Measurements from ENCODE around the gene SLC23A3. TPM values are rescaled to one million over a fixed set of nuclear protein-coding genes. Genes with fewer than 3 reads are reported as not detected.

SLC23A3 gene
- total RNA-seq, 1 donor from 2014 or later: 1.4 TPM

DNA sequence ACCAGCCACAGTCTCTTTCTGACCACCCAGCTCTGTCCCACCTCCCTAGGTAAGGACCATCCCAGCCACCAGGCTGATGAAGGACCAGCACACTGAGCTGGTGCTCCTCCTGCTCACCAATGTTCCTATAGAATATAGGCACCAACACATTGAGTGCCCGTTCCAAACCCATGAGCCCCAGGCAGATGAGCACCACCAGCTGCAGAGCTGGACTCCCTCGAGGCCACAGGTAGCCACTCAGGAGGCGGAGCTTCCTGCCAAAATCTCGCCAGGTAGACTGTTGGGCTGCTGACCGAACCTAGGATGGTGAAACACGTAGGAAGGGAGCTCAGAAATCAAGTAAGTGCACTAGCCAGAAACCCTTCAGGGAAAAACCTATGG, 46.7 kb upstream of the SLC23A3 start:
- H3K4me3 Mint-ChIP-seq: peak overlapping the region; percentile 75
- H3K9ac ChIP-seq: no peak overlapping the region
- H3K9me3 Mint-ChIP-seq: no peaks in the 10 kb centered on the region
- H3K36me3 Mint-ChIP-seq: peaks cover 20% of the 10 kb centered on the region
- H3K4me1 ChIP-seq: peaks cover 4% of the 10 kb centered on the region
- H2AFZ ChIP-seq (replicated peaks): no peak overlapping the region
- TF ChIP-seq EZH2 (IDR thresholded peaks at IDR 0.05): no peak
- TF ChIP-seq, protein P1, sequence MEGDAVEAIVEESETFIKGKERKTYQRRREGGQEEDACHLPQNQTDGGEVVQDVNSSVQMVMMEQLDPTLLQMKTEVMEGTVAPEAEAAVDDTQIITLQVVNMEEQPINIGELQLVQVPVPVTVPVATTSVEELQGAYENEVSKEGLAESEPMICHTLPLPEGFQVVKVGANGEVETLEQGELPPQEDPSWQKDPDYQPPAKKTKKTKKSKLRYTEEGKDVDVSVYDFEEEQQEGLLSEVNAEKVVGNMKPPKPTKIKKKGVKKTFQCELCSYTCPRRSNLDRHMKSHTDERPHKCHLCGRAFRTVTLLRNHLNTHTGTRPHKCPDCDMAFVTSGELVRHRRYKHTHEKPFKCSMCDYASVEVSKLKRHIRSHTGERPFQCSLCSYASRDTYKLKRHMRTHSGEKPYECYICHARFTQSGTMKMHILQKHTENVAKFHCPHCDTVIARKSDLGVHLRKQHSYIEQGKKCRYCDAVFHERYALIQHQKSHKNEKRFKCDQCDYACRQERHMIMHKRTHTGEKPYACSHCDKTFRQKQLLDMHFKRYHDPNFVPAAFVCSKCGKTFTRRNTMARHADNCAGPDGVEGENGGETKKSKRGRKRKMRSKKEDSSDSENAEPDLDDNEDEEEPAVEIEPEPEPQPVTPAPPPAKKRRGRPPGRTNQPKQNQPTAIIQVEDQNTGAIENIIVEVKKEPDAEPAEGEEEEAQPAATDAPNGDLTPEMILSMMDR (IDR thresholded peaks at IDR 0.05): no peak
- TF ChIP-seq EZH2phosphoT487 (IDR thresholded peaks at IDR 0.05): no peak
- H3K36me3 ChIP-seq: no peaks in the 10 kb centered on the region
- H3K27me3 ChIP-seq: no peaks in the 10 kb centered on the region
- H3K27ac Mint-ChIP-seq: no peak overlapping the region
- peaks cover 10% of the 10 kb centered on the region for H4K20me1 ChIP-seq (ENCODE audit: low read depth)
- no peaks in the 10 kb centered on the region for H3K79me2 ChIP-seq (ENCODE audit: low read depth)
- no peaks in the 10 kb centered on the region for H3K9me3 ChIP-seq (ENCODE audit: low read depth)
- H3F3A ChIP-seq (ENCODE audit: low read depth): peaks cover 27% of the 10 kb centered on the region
- H3K4me3 ChIP-seq: no peak overlapping the region
- H3K27me3 Mint-ChIP-seq (ENCODE audit: insufficient read depth, low read depth): peaks cover 16% of the 10 kb centered on the region
- no peak overlapping the region for H3K27ac ChIP-seq
- DNase-seq (ENCODE audit: low spot score): no peak
- H3K4me1 Mint-ChIP-seq: peaks cover 19% of the 10 kb centered on the region
- H3K4me2 ChIP-seq: no peak overlapping the region

DNA sequence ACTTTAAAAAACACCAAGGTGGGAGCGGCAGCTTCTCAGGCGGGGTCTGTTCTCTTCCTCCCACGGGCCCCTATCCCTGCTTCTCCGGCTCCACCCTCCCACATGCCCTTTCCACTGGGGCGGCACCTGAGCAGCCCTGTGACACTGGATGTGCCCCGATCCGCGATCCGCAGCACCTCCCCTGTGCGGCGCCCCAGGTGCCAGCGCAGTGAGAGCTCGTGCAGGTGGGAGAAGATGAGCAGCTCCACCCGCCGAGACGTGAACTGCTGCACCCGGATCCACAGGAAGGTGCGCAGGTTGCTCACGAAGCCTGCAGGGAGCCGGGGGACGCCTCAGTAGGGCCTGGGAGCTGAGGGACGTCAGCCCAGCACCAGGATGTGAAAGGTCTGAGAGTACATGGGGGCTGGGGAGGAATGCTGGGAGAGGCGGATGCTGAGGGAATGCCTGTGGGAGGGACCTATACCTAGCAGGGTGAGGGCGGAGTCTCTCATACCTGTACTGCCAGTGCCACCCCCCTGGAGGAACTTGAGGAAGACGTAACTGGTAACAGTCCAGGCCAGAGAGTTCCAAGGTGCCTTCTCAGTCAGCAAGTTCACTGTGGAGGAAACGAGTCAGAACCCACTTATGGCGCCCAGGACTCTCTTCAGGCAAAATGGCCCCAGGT, 46.2 kb upstream of the SLC23A3 start:
- no peaks in the 10 kb centered on the region for H3K79me2 ChIP-seq (ENCODE audit: low read depth)
- no peaks in the 10 kb centered on the region for H3K27me3 ChIP-seq
- H3K9ac ChIP-seq: no peak overlapping the region
- H3K9me3 ChIP-seq (ENCODE audit: low read depth): no peaks in the 10 kb centered on the region
- Mint-ChIP-seq H3K27ac (no peak overlapping the region), H3K27me3 (ENCODE audit: insufficient read depth, low read depth) (peaks cover 16% of the 10 kb centered on the region), H3K9me3 (no peaks in the 10 kb centered on the region), H3K4me3 (no peak overlapping the region), H3K36me3 (peaks cover 16% of the 10 kb centered on the region), H3K4me1 (peaks cover 19% of the 10 kb centered on the region)
- no peak overlapping the region for H3K27ac ChIP-seq
- DNase-seq (ENCODE audit: low spot score): no peak
- H2AFZ ChIP-seq (replicated peaks): no peak overlapping the region
- no peak overlapping the region for H3K4me3 ChIP-seq
- H4K20me1 ChIP-seq (ENCODE audit: low read depth): peaks cover 10% of the 10 kb centered on the region
- H3K4me1 ChIP-seq: peaks cover 4% of the 10 kb centered on the region
- peaks cover 27% of the 10 kb centered on the region for H3F3A ChIP-seq (ENCODE audit: low read depth)
- no peak overlapping the region for H3K4me2 ChIP-seq
- H3K36me3 ChIP-seq: no peaks in the 10 kb centered on the region
- TF ChIP-seq EZH2 (IDR thresholded peaks at IDR 0.05) (no peak), EZH2phosphoT487 (IDR thresholded peaks at IDR 0.05) (no peak)
- TF ChIP-seq, protein P1 (IDR thresholded peaks at IDR 0.05): no peak

DNA sequence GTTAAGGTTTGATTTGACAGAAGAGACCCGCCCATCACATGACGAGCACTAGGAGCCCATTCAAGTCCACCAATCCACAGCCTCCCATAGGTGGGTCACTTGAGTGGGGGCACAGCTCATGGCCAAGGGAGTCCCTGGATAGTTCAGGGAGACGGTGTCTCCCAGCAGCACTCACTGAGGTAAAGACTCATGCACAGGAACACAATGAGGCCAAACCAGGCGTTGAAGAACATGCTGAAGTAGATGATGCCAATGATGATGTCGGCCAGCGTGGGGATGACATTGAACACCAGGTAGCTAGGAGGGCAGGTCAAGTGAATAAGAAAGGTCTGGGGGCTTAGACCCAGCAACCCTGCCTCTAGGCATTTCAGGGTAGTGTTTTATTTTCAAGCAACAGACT, 45.0 kb upstream of the SLC23A3 start:
- Histone ChIP-seq H3K9ac (no peak overlapping the region), H3K4me2 (no peak overlapping the region), H2AFZ (replicated peaks) (no peak overlapping the region), H3K9me3 (ENCODE audit: low read depth) (no peaks in the 10 kb centered on the region), H3K27me3 (no peaks in the 10 kb centered on the region), H3F3A (ENCODE audit: low read depth) (peaks cover 22% of the 10 kb centered on the region), H4K20me1 (ENCODE audit: low read depth) (peaks cover 10% of the 10 kb centered on the region), H3K4me3 (no peak overlapping the region), H3K4me1 (peaks cover 4% of the 10 kb centered on the region), H3K79me2 (ENCODE audit: low read depth) (no peaks in the 10 kb centered on the region), H3K36me3 (no peaks in the 10 kb centered on the region), H3K27ac (no peak overlapping the region)
- TF ChIP-seq, protein P1 (IDR thresholded peaks at IDR 0.05): no peak
- TF ChIP-seq EZH2phosphoT487 (IDR thresholded peaks at IDR 0.05) (no peak), EZH2 (IDR thresholded peaks at IDR 0.05) (no peak)
- Mint-ChIP-seq H3K36me3 (peaks cover 16% of the 10 kb centered on the region), H3K27me3 (ENCODE audit: insufficient read depth, low read depth) (peaks cover 12% of the 10 kb centered on the region), H3K27ac (no peak overlapping the region), H3K4me1 (peaks cover 19% of the 10 kb centered on the region), H3K4me3 (no peak overlapping the region), H3K9me3 (no peaks in the 10 kb centered on the region)
- DNase-seq (ENCODE audit: low spot score): no peak
